ENCODE results near the gene MELK.
"Not testable (repeated sequence)": the region's sequence is repeated elsewhere in the genome, so short reads cannot be mapped to it uniquely, and the experiment has no call there.

Gene MELK

GRCh38 chr9:36572515-36573418 is at the start of gene MELK:
Gene MELK (plus strand): TSS chr9:36572895. CDS start chr9:36581682, 8,787 bp downstream.
- peak; percentile 34 to 77 for DNase-seq (ENCODE audit: extremely low read depth in 1 of 2, low read depth in 1 of 2)

GRCh38 chr9:36530224-36530623 is 42.5 kb upstream of the MELK start:
- DNase-seq (ENCODE audit: extremely low read depth in 1 of 2, low read depth in 1 of 2): no peak

GRCh38 chr9:36532353-36532752 is 40.3 kb upstream of the MELK start:
- DNase-seq (ENCODE audit: extremely low read depth in 1 of 2, low read depth in 1 of 2): no peak

GRCh38 chr9:36533726-36534125 is 39.0 kb upstream of the MELK start:
- not testable (repeated sequence) for DNase-seq (ENCODE audit: extremely low read depth in 1 of 2, low read depth in 1 of 2)

- DNase-seq (ENCODE audit: extremely low read depth in 1 of 2, low read depth in 1 of 2): no peak
Measured at GRCh38 chr9:36535107-36535506, 37.6 kb upstream of the MELK start.

GRCh38 chr9:36537861-36538260 is 34.8 kb upstream of the MELK start:
- no peak for DNase-seq (ENCODE audit: extremely low read depth in 1 of 2, low read depth in 1 of 2)

GRCh38 chr9:36542355-36542754 is 30.3 kb upstream of the MELK start:
- no peak for DNase-seq (ENCODE audit: extremely low read depth in 1 of 2, low read depth in 1 of 2)

GRCh38 chr9:36543916-36544315 is 28.8 kb upstream of the MELK start:
- DNase-seq (ENCODE audit: extremely low read depth in 1 of 2, low read depth in 1 of 2): no peak

GRCh38 chr9:36547598-36547997 is 25.1 kb upstream of the MELK start:
- no peak for DNase-seq (ENCODE audit: extremely low read depth in 1 of 2, low read depth in 1 of 2)

- DNase-seq (ENCODE audit: extremely low read depth in 1 of 2, low read depth in 1 of 2): no peak
Measured at GRCh38 chr9:36548454-36548853, 24.2 kb upstream of the MELK start.

GRCh38 chr9:36550135-36550534 is 22.6 kb upstream of the MELK start:
- DNase-seq (ENCODE audit: extremely low read depth in 1 of 2, low read depth in 1 of 2): no peak

- not testable (repeated sequence) for DNase-seq (ENCODE audit: extremely low read depth in 1 of 2, low read depth in 1 of 2)
Measured at GRCh38 chr9:36550631-36551098, 22.0 kb upstream of the MELK start.

GRCh38 chr9:36551129-36551528 is 21.6 kb upstream of the MELK start:
- no peak for DNase-seq (ENCODE audit: extremely low read depth in 1 of 2, low read depth in 1 of 2)

- DNase-seq (ENCODE audit: extremely low read depth in 1 of 2, low read depth in 1 of 2): no peak
Measured at GRCh38 chr9:36551910-36552309, 20.8 kb upstream of the MELK start.

GRCh38 chr9:36559036-36559695 is 13.5 kb upstream of the MELK start:
- no peak for DNase-seq (ENCODE audit: extremely low read depth in 1 of 2, low read depth in 1 of 2)

GRCh38 chr9:36560771-36561170 is 11.9 kb upstream of the MELK start:
- DNase-seq (ENCODE audit: extremely low read depth in 1 of 2, low read depth in 1 of 2): no peak

- not testable (repeated sequence) for DNase-seq (ENCODE audit: extremely low read depth in 1 of 2, low read depth in 1 of 2)
Measured at GRCh38 chr9:36562801-36563200, 9.9 kb upstream of the MELK start.

GRCh38 chr9:36566813-36567221 is 5.9 kb upstream of the MELK start:
- DNase-seq (ENCODE audit: extremely low read depth in 1 of 2, low read depth in 1 of 2): no peak

GRCh38 chr9:36568681-36569080 is 4.0 kb upstream of the MELK start:
- DNase-seq (ENCODE audit: extremely low read depth in 1 of 2, low read depth in 1 of 2): not testable (repeated sequence)

GRCh38 chr9:36571333-36571732 is 1.4 kb upstream of the MELK start:
- no peak for DNase-seq (ENCODE audit: extremely low read depth in 1 of 2, low read depth in 1 of 2)

- not testable (repeated sequence) for DNase-seq (ENCODE audit: extremely low read depth in 1 of 2, low read depth in 1 of 2)
Measured at GRCh38 chr9:36574045-36574444, 1.4 kb downstream of the MELK start.

- no peak for DNase-seq (ENCODE audit: extremely low read depth in 1 of 2, low read depth in 1 of 2)
Measured at GRCh38 chr9:36575411-36575882, 2.8 kb downstream of the MELK start.
